NT2/D1 (cell line): Measurements from ENCODE around the gene AWAT2.

Experiments used
- SUZ12 ChIP-seq: IDR thresholded peaks from 2 replicates; pipeline ENCODE4 v1.6.1; 2011; ENCODE audit not compliant: insufficient read length, insufficient read depth; ENCODE audit errors: extremely low read depth
- YY1 ChIP-seq: IDR thresholded peaks from 2 replicates; pipeline ENCODE4 v1.6.1; 2011; ENCODE audit not compliant: insufficient read length, insufficient read depth
- ZNF274 ChIP-seq: IDR thresholded peaks from 2 replicates; pipeline ENCODE4 v1.6.1; 2011; ENCODE audit warnings: mild to moderate bottlenecking, low read depth, low read length

- no peak for TF ChIP-seq ZNF274
- no peak for TF ChIP-seq YY1
- no peak for TF ChIP-seq SUZ12
Observed at GRCh38 chrX:70026112-70026850, 23.5 kb downstream of the AWAT2 start.
